OCI-M1 (cell line): ENCODE measurements around the gene WNK2.
"Not testable (repeated sequence)": the region's sequence is repeated elsewhere in the genome, so short reads cannot be mapped to it uniquely, and the experiment has no call there.

Experiments
- DNase-seq: peaks from one replicate; lab custom pipeline; 2025; lab: John Stamatoyannopoulos, UW

WNK2 gene

GRCh38 chr9:93336720-93337119 lies 152.8 kb downstream of the WNK2 start:
- no peak for DNase-seq

DNA sequence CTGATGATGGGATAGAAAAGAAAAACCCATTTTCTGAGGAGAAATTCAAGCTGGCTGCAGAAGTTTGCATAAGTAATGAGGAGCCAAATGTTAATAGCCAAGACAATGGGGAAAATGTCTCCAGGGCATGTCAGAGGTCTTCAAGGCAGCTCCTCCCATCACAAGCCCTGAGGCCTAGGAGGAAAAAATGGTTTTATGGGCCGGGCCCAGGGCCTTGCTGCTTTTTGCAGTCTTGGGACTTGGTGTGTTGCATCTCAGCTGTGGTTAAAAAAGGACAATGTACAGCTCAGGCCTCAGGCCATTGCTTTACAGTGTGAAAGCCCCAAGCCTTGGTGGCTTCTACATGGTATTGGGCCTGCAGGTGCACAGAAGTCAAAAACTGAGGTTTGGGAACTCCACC lies 154.3 kb downstream of the WNK2 start:
- not testable (repeated sequence) for DNase-seq

DNA sequence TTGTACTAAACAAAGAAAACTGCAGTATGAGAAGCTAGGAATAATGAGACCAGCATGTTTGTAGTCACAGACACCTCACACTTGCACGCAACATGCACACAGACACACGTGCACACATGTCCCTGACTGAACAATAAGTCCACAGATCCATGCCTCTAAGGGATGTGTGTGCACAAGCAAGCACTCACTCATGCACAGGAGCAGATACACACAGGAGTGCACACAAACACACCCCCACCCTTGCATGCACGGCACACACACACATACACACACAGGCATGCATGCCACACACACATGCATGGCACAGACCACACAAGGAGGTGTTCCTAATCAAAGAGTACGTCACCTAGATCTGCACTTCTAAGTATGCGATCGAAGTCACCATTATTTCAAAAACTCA lies 156.2 kb downstream of the WNK2 start:
- DNase-seq = no peak

DNA sequence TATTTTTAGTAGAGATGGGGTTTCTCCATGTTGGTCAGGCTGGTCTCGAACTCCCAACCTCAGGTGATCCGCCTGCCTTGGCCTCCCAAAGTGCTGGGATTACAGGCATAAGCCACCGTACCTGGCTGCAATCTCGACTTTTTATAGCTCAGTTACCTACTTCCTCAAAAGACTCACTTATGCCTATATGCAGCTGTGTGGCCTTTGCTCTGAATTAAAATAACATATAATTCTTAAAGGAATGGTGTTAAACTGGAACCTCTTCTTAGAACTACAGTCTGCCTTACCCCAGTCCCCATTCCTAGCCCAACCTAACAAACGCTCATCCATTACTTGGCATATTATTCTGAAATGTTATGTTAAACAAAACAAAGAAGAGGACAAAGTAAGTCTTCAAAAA lies 157.9 kb downstream of the WNK2 start:
- not testable (repeated sequence) for DNase-seq

DNA sequence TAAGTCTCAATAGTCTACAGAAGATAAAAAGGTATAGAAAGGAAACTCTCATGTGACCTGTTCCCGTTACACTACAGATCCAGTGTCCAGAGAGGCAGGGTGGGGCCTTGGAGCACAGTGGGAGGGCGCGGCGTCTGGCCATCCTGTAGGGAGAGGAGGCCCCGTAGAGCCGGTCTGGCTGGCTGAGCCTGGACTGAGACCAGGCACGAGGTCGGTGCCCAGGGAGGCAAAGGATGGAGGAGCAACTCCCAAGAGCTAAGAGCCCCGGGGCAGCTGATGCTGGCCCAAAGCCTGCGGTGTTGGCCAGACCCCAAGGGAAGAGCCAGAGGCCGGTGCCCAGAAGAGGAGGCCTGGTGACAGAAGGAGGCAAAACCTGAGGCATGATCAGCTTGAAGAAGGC lies 158.5 kb downstream of the WNK2 start:
- not testable (repeated sequence) for DNase-seq

- DNase-seq = no peak
Measured at GRCh38 chr9:93343663-93344062, 159.7 kb downstream of the WNK2 start.

DNA sequence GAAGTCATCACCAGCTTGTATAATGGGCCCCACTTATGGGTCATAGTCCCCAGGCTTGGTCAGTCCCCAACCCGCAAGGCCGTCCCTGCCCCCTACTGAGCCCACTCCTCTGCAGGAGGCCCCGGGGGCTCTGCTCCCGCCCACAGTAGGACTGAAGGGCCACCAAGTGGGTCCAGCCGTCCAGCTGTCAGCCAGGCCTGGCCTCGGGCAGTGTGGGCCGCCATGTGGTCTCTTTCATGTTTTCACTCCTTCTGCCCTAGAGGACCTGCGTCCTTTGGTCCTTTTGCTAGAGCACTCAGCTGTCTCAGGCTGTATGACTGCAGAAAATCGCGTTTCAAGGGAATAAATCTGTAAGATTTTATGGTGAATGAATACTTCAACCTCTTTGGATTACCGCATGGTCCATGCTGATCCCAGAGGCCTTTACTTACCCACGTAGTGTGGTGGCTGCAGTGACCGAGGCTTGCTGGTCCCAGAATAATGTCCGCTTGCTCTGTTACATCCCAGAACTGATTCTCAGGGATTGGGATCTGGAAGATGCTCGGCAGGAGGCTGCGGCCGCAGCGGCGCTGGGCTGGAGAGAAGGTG lies 161.8 kb downstream of the WNK2 start:
- DNase-seq = no peak

GRCh38 chr9:93346231-93347112 lies 162.5 kb downstream of the WNK2 start:
- no peak for DNase-seq

- DNase-seq = not testable (repeated sequence)
Measured at GRCh38 chr9:93347371-93347975, 163.5 kb downstream of the WNK2 start.

DNA sequence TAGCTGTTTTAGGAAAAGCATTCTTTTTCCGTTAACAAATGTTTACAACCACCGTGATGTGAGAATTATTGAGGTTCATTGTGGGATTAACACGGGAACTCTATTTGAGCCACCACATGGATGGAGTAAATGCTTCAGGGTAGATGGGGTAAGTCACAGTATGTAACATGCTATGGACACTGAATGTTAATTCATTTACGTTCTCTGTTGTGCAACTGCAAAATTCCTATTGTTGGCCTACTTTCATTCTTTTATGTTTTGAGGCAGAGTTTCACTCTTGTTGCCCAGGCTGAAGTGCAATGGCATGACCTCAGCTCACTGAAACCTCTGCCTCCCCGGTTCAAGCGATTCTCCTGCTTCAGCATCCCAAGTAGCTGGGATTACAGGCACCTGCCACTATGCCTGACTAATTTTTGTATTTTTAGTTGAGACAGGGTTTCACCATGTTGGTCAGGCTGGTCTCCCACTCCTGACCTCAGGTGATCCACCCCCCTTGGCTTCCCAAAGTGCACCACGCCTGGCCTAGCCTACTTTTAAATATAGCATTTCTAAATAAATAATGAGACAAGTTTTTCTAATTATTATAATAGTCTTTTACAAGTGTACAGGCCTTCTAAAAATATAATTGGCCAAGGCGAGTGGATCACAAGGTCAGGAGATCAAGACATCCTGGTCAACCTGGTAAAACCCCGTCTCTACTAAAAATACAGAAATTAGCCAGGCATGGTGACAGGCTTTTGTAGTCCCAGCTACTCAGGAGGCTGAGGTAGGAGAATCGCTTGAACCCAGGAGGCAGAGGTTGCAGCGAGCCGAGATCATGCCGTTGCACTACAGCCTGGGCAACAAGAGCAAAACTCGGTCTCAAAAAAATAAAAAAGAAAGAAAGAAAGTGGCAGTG lies 169.7 kb downstream of the WNK2 start:
- DNase-seq = not testable (repeated sequence)

DNA sequence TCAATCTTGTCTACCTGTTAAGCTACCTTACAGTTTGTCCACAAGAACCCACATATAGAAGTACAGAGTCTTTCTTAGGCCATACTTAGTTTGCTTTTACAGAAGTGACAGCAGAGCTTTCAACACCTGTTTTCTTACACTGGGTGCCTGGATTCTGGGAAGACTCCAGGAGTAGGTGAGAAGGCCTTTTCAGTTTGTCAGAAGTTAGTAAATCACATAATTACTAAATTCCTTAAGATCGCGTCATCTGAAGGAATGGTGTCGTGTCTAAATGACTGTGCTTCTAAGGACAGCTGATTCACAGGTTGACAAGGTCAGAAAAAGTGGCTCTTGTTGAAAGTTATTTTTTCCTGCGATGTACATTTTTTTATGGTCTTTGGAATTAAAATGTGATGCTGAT lies 170.5 kb downstream of the WNK2 start:
- DNase-seq = no peak

DNA sequence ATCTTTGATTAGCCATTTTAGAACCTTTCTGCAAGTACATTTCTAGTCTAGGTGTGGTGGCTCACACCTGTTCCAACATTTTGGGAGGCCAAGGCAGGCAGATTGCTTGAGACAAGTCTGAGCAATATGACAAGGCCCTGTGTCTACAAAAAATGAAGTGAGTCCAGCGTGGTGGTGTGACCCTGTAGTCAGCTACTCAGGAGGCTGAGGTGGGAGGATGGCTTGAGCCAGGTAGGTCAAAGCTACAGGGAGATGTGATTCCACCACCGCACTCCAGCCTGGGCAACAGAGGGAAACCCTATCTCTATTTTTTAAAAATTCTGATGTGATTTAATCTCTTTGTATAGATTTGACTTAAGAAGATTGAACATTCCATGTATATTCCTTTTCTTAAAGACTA lies 171.9 kb downstream of the WNK2 start:
- no peak for DNase-seq

GRCh38 chr9:93357649-93358048 lies 173.7 kb downstream of the WNK2 start:
- DNase-seq = no peak

DNA sequence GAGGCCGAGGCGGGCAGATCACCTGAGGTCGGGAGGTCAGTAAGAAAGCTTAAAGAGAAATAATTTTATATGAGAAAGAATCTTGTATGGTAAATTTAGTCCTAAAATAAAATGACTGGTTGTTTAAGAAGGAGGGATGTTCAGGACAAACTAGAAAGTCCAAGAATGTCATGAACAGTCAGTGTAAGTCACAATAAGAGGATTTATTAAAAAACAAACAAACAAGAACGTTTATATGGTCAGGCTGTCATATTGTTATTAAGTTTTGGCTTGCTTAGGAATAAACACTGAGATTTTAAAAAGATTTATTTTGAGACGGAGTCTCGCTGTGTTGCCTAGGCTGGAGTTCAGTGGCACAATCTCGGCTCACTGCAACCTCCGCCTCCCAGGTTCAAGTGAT lies 176.0 kb downstream of the WNK2 start:
- not testable (repeated sequence) for DNase-seq

DNA sequence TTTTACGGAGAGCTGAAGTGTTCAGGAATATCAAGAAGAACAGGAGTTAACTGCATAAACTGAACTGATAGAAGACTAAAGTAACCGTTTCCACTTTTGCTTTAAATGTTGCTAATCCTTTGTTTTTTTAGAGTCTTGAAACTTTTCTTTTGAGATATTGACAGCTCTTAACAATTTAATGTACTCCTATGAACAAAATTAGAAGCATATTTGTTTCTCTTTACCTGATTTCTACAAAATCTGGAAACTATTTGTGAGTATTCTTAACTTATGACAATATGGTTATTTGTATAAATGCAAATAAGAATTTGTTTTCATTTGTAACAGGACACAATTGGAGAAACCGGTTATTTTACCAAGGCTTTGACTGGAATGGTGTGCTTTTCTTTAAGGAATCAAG lies 178.1 kb downstream of the WNK2 start:
- DNase-seq = peak; percentile 23

GRCh38 chr9:93364734-93365426 lies 180.9 kb downstream of the WNK2 start:
- no peak for DNase-seq

DNA sequence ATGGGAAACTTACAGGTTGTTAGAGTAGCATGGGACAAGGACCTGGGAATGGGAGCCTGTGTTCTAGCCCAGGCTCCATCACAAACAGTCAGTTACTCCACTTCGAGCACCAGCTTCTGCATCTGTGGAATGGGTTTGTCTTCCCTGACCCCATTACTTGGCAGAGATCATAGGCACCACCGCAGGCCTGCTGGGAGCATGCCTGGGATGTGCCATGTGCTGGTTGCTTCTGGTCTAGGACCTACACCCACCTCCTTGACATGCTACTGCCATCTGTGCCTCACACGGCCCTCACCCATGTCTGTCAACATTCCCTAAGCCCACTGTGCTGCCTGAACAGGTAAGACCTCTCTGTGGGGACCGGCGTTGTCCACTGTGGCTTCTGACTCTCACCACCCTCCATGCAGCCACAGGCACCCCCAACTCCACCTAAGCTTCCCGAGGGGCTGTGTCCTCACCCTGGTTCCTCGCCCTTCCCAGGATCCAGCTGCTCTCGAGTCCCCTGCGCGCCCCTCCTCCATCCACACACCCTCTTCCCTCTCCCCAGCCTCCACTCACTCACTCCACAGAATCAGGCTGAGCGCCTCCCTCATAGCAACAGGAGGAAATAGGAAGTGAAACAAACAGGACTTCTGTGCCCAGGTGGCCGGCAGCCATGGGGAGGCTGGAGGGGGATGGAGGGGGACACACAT lies 181.6 kb downstream of the WNK2 start:
- no peak for DNase-seq

GRCh38 chr9:93366119-93366447 lies 182.1 kb downstream of the WNK2 start:
- no peak for DNase-seq

DNA sequence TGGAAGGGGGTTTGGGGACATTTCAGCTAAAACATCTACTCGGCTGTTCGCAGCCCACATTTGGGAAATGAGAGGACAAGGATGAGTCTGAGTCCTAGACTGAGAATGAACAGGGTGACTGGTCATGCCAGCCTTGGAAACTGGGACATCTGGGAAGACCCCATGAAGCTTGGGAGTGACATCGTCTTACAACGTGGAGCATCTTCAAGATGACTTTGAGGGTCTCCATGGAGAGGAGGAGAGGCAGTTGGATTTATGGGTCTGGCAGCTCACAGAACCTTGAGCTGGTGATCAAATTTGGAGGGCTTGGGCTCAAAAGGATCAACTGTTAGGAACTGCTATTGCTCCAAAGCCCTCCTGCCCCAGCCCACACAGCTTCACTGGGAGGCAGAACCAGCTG lies 182.5 kb downstream of the WNK2 start:
- not testable (repeated sequence) for DNase-seq

DNA sequence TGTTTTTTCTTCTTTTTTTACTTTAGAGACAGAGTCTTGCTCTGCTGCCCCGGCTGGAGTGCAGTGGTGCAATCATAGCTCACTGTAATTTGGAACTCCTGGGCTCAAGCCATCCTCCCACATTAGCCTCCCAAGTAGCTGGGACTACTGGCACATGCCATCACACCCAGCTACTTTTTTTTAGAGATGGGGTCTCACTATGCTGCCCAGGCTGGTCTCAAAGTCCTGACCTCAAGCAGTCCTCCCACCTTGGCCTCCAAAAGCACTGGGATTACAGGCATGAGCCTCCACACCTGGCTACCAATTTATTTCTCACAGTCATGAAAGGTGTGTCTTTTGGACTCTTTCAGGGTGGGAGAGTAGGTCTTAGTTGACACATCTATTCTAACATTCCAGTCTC lies 184.5 kb downstream of the WNK2 start:
- no peak for DNase-seq

DNA sequence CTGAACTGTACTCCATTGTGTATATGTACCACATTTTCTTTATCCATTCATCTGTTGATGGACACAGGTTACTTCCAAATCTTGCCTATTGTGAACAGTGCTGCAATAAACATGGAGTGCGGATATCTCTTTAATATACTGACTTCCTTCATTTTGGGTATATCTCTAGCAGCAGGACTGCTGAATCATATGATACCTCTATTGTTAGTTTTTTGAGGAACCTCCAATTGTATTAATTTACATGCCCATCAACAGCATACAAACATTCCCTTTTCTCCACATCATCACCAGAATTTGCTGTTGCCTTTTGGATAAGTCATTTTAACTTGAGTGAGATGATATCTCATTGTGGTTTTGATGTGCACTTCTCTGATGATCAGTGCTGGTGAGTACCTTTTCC lies 185.7 kb downstream of the WNK2 start:
- peak; percentile 33 for DNase-seq
